Amniotic stem cell (primary cell): ENCODE measurements around the gene NPPC.
"Not testable (repeated sequence)": the region's sequence is repeated elsewhere in the genome, so short reads cannot be mapped to it uniquely, and the experiment has no call there.

Experiments used
- DNase-seq: peaks from one replicate; lab custom pipeline; 2025; lab: John Stamatoyannopoulos, UW

Gene NPPC

GRCh38 chr2:231886071-231886681 lies 40.0 kb downstream of the NPPC start:
- DNase-seq, result no peak

GRCh38 chr2:231884438-231885140 lies 41.6 kb downstream of the NPPC start:
- DNase-seq, result no peak

- DNase-seq, result no peak
Measured at GRCh38 chr2:231883468-231883881, 42.7 kb downstream of the NPPC start.

- no peak for DNase-seq
Measured at GRCh38 chr2:231882646-231883045, 43.5 kb downstream of the NPPC start.

- not testable (repeated sequence) for DNase-seq
Measured at GRCh38 chr2:231880371-231880770, 45.8 kb downstream of the NPPC start.

- no peak for DNase-seq
Measured at GRCh38 chr2:231879216-231879615, 47.0 kb downstream of the NPPC start.

GRCh38 chr2:231877533-231878456 lies 48.4 kb downstream of the NPPC start:
- no peak for DNase-seq

GRCh38 chr2:231874944-231875343 lies 51.3 kb downstream of the NPPC start:
- no peak for DNase-seq
